Measurements from ENCODE around the gene GJA9.
"Not testable (repeated sequence)": the region's sequence is repeated elsewhere in the genome, so short reads cannot be mapped to it uniquely, and the experiment has no call there.

Gene GJA9

GRCh38 chr1:38875811-38876210 is 5.6 kb downstream of the GJA9 start:
- no peak for DNase-seq (ENCODE audit: low read depth in 4 of 4, low spot score in 1 of 4)

GRCh38 chr1:38873027-38873969 is 8.1 kb downstream of the GJA9 start, which contains the start of gene MYCBP:
TSS of gene MYCBP (minus strand) at chr1:38873348. CDS start at chr1:38873305, 43 bp downstream.
- DNase-seq (ENCODE audit: low read depth in 4 of 4, low spot score in 1 of 4) = peak; percentile 87 to 94 (median 92)

GRCh38 chr1:38872401-38873026 is 8.9 kb downstream of the GJA9 start:
- no peak for DNase-seq (ENCODE audit: low read depth in 4 of 4, low spot score in 1 of 4)

- DNase-seq (ENCODE audit: low read depth in 4 of 4, low spot score in 1 of 4) = no peak
These were observed 10.4 kb downstream of the GJA9 start for GRCh38 chr1:38870996-38871395.

GRCh38 chr1:38867208-38867607 is 14.2 kb downstream of the GJA9 start:
- no peak for DNase-seq (ENCODE audit: low read depth in 4 of 4, low spot score in 1 of 4)

- DNase-seq (ENCODE audit: low read depth in 4 of 4, low spot score in 1 of 4) = no peak
These were observed 16.2 kb downstream of the GJA9 start for GRCh38 chr1:38865112-38865715.

- no peak for DNase-seq (ENCODE audit: low read depth in 4 of 4, low spot score in 1 of 4)
These were observed 21.0 kb downstream of the GJA9 start for GRCh38 chr1:38860454-38860795.

- peak; percentile 90 to 99 (median 94) for DNase-seq (ENCODE audit: low read depth in 4 of 4, low spot score in 1 of 4)
These were observed 21.6 kb downstream of the GJA9 start, which contains the start of gene RRAGC for GRCh38 chr1:38859561-38860453. TSS of gene RRAGC (minus strand) at chr1:38859772. CDS start at chr1:38859646, 126 bp downstream.

- peak; percentile 12 to 44 (median 29) for DNase-seq (ENCODE audit: low read depth in 4 of 4, low spot score in 1 of 4)
These were observed 22.4 kb downstream of the GJA9 start for GRCh38 chr1:38858833-38859560.

- no peak for DNase-seq (ENCODE audit: low read depth in 4 of 4, low spot score in 1 of 4)
These were observed 28.6 kb downstream of the GJA9 start for GRCh38 chr1:38852780-38853179.

- no peak for DNase-seq (ENCODE audit: low read depth in 4 of 4, low spot score in 1 of 4)
These were observed 33.3 kb downstream of the GJA9 start for GRCh38 chr1:38848071-38848470.

- DNase-seq (ENCODE audit: low read depth in 4 of 4, low spot score in 1 of 4) = no peak
These were observed 35.2 kb downstream of the GJA9 start for GRCh38 chr1:38846210-38846609.

GRCh38 chr1:38845088-38845487 is 36.3 kb downstream of the GJA9 start:
- not testable (repeated sequence) for DNase-seq (ENCODE audit: low read depth in 4 of 4, low spot score in 1 of 4)

GRCh38 chr1:38840281-38840680 is 41.1 kb downstream of the GJA9 start:
- no peak for DNase-seq (ENCODE audit: low read depth in 4 of 4, low spot score in 1 of 4)

GRCh38 chr1:38839363-38839762 is 42.0 kb downstream of the GJA9 start:
- no peak for DNase-seq (ENCODE audit: low read depth in 4 of 4, low spot score in 1 of 4)

GRCh38 chr1:38836316-38836715 is 45.1 kb downstream of the GJA9 start:
- not testable (repeated sequence) for DNase-seq (ENCODE audit: low read depth in 4 of 4, low spot score in 1 of 4)

GRCh38 chr1:38834937-38835827 is 46.2 kb downstream of the GJA9 start:
- DNase-seq (ENCODE audit: low read depth in 4 of 4, low spot score in 1 of 4) = peak in 2 of 4 experiments; percentile 28 to 32

- no peak for DNase-seq (ENCODE audit: low read depth in 4 of 4, low spot score in 1 of 4)
These were observed 47.1 kb downstream of the GJA9 start for GRCh38 chr1:38834221-38834782.

GRCh38 chr1:38833146-38833545 is 48.2 kb downstream of the GJA9 start:
- DNase-seq (ENCODE audit: low read depth in 4 of 4, low spot score in 1 of 4) = no peak

Measured in stimulated activated CD4-positive, alpha-beta T cell treated with anti-CD3 and anti-CD28 coated beads, Interleukin-1b, Interleukin-23, amount 100 ng/mL, for 24 hours (primary cell).